Pancreas (tissue), 10 donors: Measurements from ENCODE around the gene S1PR1. TPM values are rescaled to one million over a fixed set of nuclear protein-coding genes. Genes with fewer than 3 reads are reported as not detected.

Source experiments
- ATAC-seq, 4 donors: fragments of 200-7000 bp; cut with Tn5 transposase; one replicate each; pipeline versions ENCODE4 v1.8.0 to v1.9.1; 2020; ENCODE audit warnings: mild to moderate bottlenecking in 4 of 4, moderate library complexity in 4 of 4
- DNase-seq, 6 donors: peaks; one replicate each; pipeline ENCODE4 v3.0.0-alpha.2; 2020
- FAIRE-seq: peaks from 2 replicates; lab custom pipeline; 2012; peaks lifted over from hg19 to GRCh38; lab: Jason Lieb, UNC
- H3K27ac ChIP-seq, 4 donors: fragments of 200-600 bp; sonication (generic); 1 replicate in 3 of 4; 2 replicates in 1 of 4; pipeline versions ENCODE4 v1.5.0 to v1.8.0; 2020
- H3K27me3 ChIP-seq, 4 donors: fragments of 200-600 bp; one replicate each; pipeline ENCODE4 v1.8.0; 2021
- H3K36me3 ChIP-seq, 3 donors: fragments of 200-600 bp; sonication (generic) in 1 of 3; one replicate each; pipeline versions ENCODE4 v1.5.0 to v1.8.0; 2020 to 2021
- H3K4me1 ChIP-seq, 3 donors: fragments of 200-600 bp; one replicate each; pipeline ENCODE4 v1.8.0; 2021
- H3K4me3 ChIP-seq, 4 donors: fragments of 200-600 bp; sonication (generic) in 2 of 4; one replicate each; pipeline versions ENCODE4 v1.5.0 to v1.8.0; 2020 to 2021
- H3K9me3 ChIP-seq, 4 donors: fragments of 200-600 bp; one replicate each; pipeline ENCODE4 v1.8.0; 2021
- WGBS, 2 donors: extraction: QIAGEN DNeasy Blood & Tissue Kit; methylation state at CpG; one replicate each; pipeline ENCODE4 v1.1.7; 2013; 5-methylcytosine and 5-hydroxymethylcytosine counted together
- intact Hi-C, 3 donors: fragments of 100-400 bp; cut with DNase I; formaldehyde crosslinking; loops; one replicate each; pipeline versions ENCODE4 v1.11.1 to v1.14.2; 2022
- polyA plus RNA-seq, 2 donors: library from polyadenylated mRNA; stranded (reverse); fragments of 200-250 nt; gene quantifications; one replicate each; pipeline ENCODE4 v1.2.3, GENCODE V29; 2013
- total RNA-seq, 6 donors: library from RNA; stranded (reverse); fragmentation: NEBNext Ultra II Directional in 4 of 6; extraction: Animal tissue kit (Norgen Biotek cat#: 25700) in 4 of 6; gene quantifications; one replicate each; pipeline versions ENCODE4 v1.2.1 to v1.2.4, GENCODE V29; 2021 to 2023
- TF ChIP-seq, protein P1 (sequence below), 4 donors: fragments of 200-600 bp; sonication (generic) in 3 of 4; IDR thresholded peaks; one replicate each; pipeline versions ENCODE4 v1.5.0 to v1.8.0; 2021; ENCODE audit warnings: antibody characterized with exemption in 4 of 4
- donor health status: healthy with polysubstance abuse.
- donor health status: DM: no; HTN: no; CAD: no; lungs with moderate emphysema.
- donor health status: DM: no; HTN: no; CAD: no.
- donor health status: control.
- donor health status: control.
- donor health status: Bipolar disorder and iron deficiency.
- donor health status: DM: yes; HTN: yes; CAD: no.
- donor health status: DM: no; HTN: no; CAD: no.
- donor health status: DM: no; HTN: no; CAD: no.
- donor health status: DM: yes; HTN: yes; CAD: no.

S1PR1 gene
- total and polyA plus RNA-seq, 8 donors, result 2.3 to 10.1 (median 5.7) TPM

DNA sequence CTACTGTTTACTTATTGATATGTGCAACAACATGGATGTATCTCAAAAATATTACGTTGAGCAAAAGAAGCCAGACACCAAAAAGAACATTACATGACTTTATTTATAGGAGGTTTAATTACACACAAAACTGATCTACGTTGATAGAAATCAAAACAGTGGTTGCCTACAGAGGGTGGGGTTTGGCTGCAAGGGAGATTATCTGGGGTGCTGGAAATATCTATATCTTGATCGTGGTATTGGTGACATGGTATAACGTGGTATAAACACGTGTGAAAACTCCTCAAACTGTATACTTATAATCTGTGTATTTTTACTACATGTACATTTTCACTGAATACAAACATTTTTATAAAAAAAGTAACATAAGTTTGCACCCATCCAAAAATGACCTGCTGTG lies 38.9 kb downstream of the S1PR1 start:
- no peak overlapping the region for H3K4me3 ChIP-seq
- TF ChIP-seq, protein P1, sequence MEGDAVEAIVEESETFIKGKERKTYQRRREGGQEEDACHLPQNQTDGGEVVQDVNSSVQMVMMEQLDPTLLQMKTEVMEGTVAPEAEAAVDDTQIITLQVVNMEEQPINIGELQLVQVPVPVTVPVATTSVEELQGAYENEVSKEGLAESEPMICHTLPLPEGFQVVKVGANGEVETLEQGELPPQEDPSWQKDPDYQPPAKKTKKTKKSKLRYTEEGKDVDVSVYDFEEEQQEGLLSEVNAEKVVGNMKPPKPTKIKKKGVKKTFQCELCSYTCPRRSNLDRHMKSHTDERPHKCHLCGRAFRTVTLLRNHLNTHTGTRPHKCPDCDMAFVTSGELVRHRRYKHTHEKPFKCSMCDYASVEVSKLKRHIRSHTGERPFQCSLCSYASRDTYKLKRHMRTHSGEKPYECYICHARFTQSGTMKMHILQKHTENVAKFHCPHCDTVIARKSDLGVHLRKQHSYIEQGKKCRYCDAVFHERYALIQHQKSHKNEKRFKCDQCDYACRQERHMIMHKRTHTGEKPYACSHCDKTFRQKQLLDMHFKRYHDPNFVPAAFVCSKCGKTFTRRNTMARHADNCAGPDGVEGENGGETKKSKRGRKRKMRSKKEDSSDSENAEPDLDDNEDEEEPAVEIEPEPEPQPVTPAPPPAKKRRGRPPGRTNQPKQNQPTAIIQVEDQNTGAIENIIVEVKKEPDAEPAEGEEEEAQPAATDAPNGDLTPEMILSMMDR (IDR thresholded peaks at IDR 0.05), result no peak
- H3K9me3 ChIP-seq, result no peaks in the 10 kb centered on the region
- intact Hi-C loops, result no loop called here
- ATAC-seq, result no peak
- H3K27ac ChIP-seq, result no peak overlapping the region
- FAIRE-seq, result no peak
- DNase-seq, result no peak
- H3K27me3 ChIP-seq, result no peaks in the 10 kb centered on the region
- no peaks in the 10 kb centered on the region for H3K4me1 ChIP-seq
- H3K36me3 ChIP-seq, result no peaks in the 10 kb centered on the region
- 40 to 52% methylated on average over 5 of the region's 5 CpGs for WGBS, 2 donors

GRCh38 chr1:101276818-101277217 lies 40.0 kb downstream of the S1PR1 start:
- no peak for FAIRE-seq
- no peak for ATAC-seq
- no peak overlapping the region for H3K27ac ChIP-seq
- WGBS, 2 donors, result 56 to 59% methylated on average over 6 of the region's 6 CpGs
- H3K4me3 ChIP-seq, result no peak overlapping the region
- H3K27me3 ChIP-seq, result no peaks in the 10 kb centered on the region
- TF ChIP-seq, protein P1 (IDR thresholded peaks at IDR 0.05), result no peak
- no peaks in the 10 kb centered on the region for H3K4me1 ChIP-seq
- no peak for DNase-seq
- no peaks in the 10 kb centered on the region for H3K9me3 ChIP-seq
- no peaks in the 10 kb centered on the region for H3K36me3 ChIP-seq
- intact Hi-C loops, result no loop called here

GRCh38 chr1:101278238-101278637 lies 41.4 kb downstream of the S1PR1 start:
- intact Hi-C loops, result no loop called here
- H3K4me1 ChIP-seq, result no peaks in the 10 kb centered on the region
- H3K4me3 ChIP-seq, result no peak overlapping the region
- no peak overlapping the region for H3K27ac ChIP-seq
- H3K36me3 ChIP-seq, result no peaks in the 10 kb centered on the region
- no peaks in the 10 kb centered on the region for H3K27me3 ChIP-seq
- TF ChIP-seq, protein P1 (IDR thresholded peaks at IDR 0.05), result no peak
- no peak for FAIRE-seq
- no peak for DNase-seq
- ATAC-seq, result no peak
- WGBS, 2 donors, result 58 to 72% methylated on average over 4 of the region's 4 CpGs
- H3K9me3 ChIP-seq, result no peaks in the 10 kb centered on the region

DNA sequence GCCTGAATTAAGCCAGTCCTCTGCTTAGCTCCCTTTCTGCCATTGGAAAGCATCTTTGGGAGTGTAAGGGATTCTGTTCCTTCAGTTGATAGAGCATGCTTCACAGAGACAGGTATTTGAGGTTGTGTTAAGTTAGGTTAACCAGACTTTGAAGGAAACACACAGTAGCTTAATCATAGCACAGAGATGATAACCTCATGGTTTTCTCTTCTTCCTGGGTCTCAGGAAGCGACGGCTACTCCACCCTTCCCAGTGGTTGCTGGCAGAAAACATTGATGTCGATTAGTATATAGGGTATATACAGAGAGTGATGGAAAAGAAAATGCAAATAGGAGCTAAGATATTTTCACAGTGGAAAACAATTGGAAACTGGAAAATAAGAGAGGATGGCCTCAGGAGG lies 42.0 kb downstream of the S1PR1 start:
- DNase-seq, result no peak
- TF ChIP-seq, protein P1 (IDR thresholded peaks at IDR 0.05), result no peak
- ATAC-seq, result no peak
- Histone ChIP-seq H3K4me1 (no peaks in the 10 kb centered on the region), H3K27me3 (no peaks in the 10 kb centered on the region), H3K27ac (no peak overlapping the region), H3K36me3 (no peaks in the 10 kb centered on the region), H3K4me3 (no peak overlapping the region), H3K9me3 (no peaks in the 10 kb centered on the region)
- FAIRE-seq, result no peak
- intact Hi-C loops, result no loop called here
- WGBS, 2 donors, result 47 to 65% methylated on average over 3 of the region's 3 CpGs

- FAIRE-seq, result no peak
- intact Hi-C loops, result loop anchor here in 1 of 3 donors (10.0 kb wide), 1 partner anchor 355 kb away; no protein-coding TSS in a partner anchor
Observed at GRCh38 chr1:101280049-101280592, 43.3 kb downstream of the S1PR1 start.

More at GRCh38 chr1:101280049-101280592, 43.3 kb downstream of the S1PR1 start:
- H3K27me3 ChIP-seq, result no peaks in the 10 kb centered on the region
- H3K9me3 ChIP-seq, result no peaks in the 10 kb centered on the region
- WGBS, 2 donors, result 42 to 60% methylated on average over 1 of the region's 1 CpG
- no peaks in the 10 kb centered on the region for H3K36me3 ChIP-seq
- DNase-seq (no peak), ATAC-seq (no peak)
- TF ChIP-seq, protein P1 (IDR thresholded peaks at IDR 0.05), result no peak
- H3K27ac ChIP-seq, result no peak overlapping the region
- no peaks in the 10 kb centered on the region for H3K4me1 ChIP-seq
- H3K4me3 ChIP-seq, result no peak overlapping the region
